Brain microvascular endothelial cell (primary cell): ENCODE measurements around the gene ELP2.

ENCODE experiments used
- DNase-seq: peaks from one replicate; pipeline ENCODE4 v3.0.0-alpha.2; 2020
- H3K27ac ChIP-seq: fragments of 250-450 bp; sonication (Bioruptor Pico); 2 replicates; pipeline ENCODE4 v1.5.1; 2020; ENCODE audit warnings: mild to moderate bottlenecking, moderate library complexity
- H3K27me3 ChIP-seq: fragments of 250-450 bp; sonication (Bioruptor Pico); replicated peaks from 2 replicates; pipeline ENCODE4 v1.5.1; 2020; ENCODE audit warnings: mild to moderate bottlenecking
- H3K36me3 ChIP-seq: fragments of 250-450 bp; sonication (Bioruptor Pico); replicated peaks from 2 replicates; pipeline ENCODE4 v1.5.1; 2020; ENCODE audit warnings: mild to moderate bottlenecking
- H3K4me3 ChIP-seq: 2 replicates; pipeline ENCODE4 v1.5.1; 2011; ENCODE audit warnings: low read depth, mild to moderate bottlenecking, control low read depth, low read length, moderate library complexity
- in situ Hi-C: cut with HindIII; loops from 2 replicates; pipeline ENCODE4 v1.10.0; 2017; ENCODE audit warnings: low sequenced_read_pairs, low pct_ligation_motif_present
- TF ChIP-seq, protein P1 (sequence below): IDR thresholded peaks from 2 replicates; pipeline ENCODE4 v1.5.1; 2011; ENCODE audit warnings: low read depth, mild to moderate bottlenecking, moderate library complexity, low read length, control low read depth, inconsistent platforms; ENCODE audit errors: missing control alignments

Gene ELP2

DNA sequence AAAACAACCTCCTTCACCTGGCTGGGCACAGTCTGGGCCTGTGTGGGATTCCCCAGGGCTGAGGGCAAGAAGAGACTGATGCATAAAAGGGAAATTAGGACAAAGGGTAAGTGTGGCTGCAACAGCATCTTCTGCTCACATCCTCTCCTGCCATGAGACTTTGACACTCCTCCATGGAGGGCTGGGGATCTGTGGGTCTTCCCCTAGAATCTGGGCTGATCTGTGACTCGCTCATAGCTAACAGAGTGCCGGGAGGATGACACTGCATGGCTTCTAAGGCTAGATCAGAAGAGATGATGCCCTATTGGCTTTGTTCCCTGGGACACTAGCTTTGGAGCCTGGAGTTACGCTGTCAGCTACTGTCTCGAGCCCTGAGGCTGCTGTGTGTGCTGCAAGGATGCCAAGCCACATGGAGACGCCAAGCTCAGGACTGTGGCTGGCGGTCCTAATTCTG, 81.9 kb downstream of the ELP2 start:
- in situ Hi-C loops = no loop called here
- TF ChIP-seq, protein P1, sequence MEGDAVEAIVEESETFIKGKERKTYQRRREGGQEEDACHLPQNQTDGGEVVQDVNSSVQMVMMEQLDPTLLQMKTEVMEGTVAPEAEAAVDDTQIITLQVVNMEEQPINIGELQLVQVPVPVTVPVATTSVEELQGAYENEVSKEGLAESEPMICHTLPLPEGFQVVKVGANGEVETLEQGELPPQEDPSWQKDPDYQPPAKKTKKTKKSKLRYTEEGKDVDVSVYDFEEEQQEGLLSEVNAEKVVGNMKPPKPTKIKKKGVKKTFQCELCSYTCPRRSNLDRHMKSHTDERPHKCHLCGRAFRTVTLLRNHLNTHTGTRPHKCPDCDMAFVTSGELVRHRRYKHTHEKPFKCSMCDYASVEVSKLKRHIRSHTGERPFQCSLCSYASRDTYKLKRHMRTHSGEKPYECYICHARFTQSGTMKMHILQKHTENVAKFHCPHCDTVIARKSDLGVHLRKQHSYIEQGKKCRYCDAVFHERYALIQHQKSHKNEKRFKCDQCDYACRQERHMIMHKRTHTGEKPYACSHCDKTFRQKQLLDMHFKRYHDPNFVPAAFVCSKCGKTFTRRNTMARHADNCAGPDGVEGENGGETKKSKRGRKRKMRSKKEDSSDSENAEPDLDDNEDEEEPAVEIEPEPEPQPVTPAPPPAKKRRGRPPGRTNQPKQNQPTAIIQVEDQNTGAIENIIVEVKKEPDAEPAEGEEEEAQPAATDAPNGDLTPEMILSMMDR = no peak
- Histone ChIP-seq H3K4me3 (no peak overlapping the region), H3K27me3 (no peaks in the 10 kb centered on the region), H3K27ac (no peak overlapping the region), H3K36me3 (no peaks in the 10 kb centered on the region)
- DNase-seq = no peak

DNA sequence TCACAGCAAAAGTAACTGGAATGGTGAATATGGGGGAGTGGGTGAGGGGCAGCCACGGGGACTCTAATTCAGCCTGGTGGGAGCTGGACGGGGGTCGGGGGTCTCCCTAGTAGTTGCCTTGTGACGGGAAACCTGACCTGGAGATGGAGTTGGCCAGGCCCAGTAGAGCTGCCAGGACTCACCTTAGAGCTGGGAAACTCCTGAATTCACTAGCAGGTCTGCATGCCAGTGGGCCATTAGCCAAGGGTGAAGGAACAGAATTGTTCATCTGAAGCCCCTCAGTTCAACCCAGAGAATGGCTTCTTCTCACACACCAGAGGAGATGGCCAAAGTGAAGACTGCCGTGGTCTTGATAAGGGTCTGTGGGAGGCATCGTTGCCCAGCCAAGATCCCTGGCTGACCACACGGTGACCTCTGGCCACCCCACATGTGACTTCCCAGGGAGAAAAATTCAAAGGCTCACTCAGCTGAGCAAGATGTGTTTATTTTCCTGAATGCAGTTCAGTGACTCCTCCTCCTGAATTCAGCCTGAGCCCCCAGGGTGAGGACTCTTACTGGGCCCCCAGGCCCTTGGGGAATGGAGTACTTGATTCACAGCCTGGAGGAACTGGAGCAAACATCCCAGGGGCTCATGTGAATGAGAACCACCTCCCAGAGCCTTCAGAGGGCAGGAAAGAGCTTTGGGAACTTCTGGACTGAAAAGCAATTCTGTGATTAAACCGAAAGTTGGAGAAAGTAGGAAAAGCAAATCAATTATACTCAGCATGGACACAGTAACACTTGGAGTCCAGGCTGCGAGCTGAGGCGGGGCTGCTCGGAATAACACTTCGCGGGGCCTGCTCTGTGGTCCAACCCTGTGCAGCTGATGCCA, 82.8 kb downstream of the ELP2 start:
- no peaks in the 10 kb centered on the region for H3K36me3 ChIP-seq
- H3K4me3 ChIP-seq = no peak overlapping the region
- no peak for DNase-seq
- in situ Hi-C loops = no loop called here
- H3K27me3 ChIP-seq = no peaks in the 10 kb centered on the region
- TF ChIP-seq, protein P1 = peak; percentile 48
- no peak overlapping the region for H3K27ac ChIP-seq

DNA sequence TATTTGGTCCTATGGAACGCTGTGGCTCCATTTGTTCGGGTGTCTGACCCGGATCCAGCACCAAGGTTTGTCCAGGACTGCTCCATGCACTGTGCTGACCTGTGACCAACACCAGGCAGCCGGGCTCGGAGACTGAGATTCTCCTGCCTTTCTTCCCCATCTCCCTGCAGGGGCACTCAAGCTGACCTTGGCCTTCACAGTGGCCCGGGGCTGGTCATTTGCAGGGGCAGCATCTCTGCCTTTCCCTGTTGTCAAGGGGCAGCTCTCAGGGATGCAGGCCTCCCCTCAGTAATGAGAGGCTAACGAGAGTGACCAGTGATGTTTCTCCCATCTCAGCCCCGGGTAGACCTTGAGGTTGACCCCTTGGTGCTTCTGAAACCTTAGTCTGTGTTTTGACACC, 85.1 kb downstream of the ELP2 start:
- H3K27me3 ChIP-seq = no peaks in the 10 kb centered on the region
- in situ Hi-C loops = no loop called here
- DNase-seq = no peak
- no peak overlapping the region for H3K4me3 ChIP-seq
- TF ChIP-seq, protein P1 = no peak
- no peaks in the 10 kb centered on the region for H3K36me3 ChIP-seq
- H3K27ac ChIP-seq = no peak overlapping the region

DNA sequence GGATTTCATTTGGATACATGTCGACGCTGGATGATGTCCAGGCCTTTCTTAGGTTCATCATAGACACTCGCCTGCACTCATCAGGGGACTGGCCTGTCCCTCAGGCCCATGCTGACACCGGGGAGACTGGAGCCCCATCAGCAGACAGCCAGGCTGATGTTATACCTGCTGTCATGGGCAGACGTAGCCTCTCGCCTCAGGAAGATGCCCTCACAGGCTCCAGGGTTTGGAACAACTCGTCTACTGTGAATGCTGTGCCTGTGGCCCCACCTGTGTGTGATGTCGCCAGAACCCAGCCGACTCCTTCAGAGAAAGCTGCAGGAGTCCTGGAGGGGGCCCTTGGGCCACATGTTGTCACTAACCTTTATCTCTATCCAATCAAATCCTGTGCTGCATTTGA, 85.9 kb downstream of the ELP2 start:
- Histone ChIP-seq H3K4me3 (no peak overlapping the region), H3K27me3 (no peaks in the 10 kb centered on the region), H3K36me3 (no peaks in the 10 kb centered on the region), H3K27ac (no peak overlapping the region)
- in situ Hi-C loops = no loop called here
- TF ChIP-seq, protein P1 = no peak
- DNase-seq = no peak

- TF ChIP-seq, protein P1 = no peak
- Histone ChIP-seq H3K36me3 (no peaks in the 10 kb centered on the region), H3K27me3 (no peaks in the 10 kb centered on the region), H3K4me3 (no peak overlapping the region), H3K27ac (no peak overlapping the region)
- in situ Hi-C loops = no loop called here
- DNase-seq = no peak
These were observed 87.6 kb downstream of the ELP2 start for GRCh38 chr18:36217348-36217747.
